ENCODE data around the gene SAMD4A.

- no peak for TF ChIP-seq CTCF (IDR thresholded peaks at IDR 0.05)
- TF ChIP-seq EP300 (IDR thresholded peaks at IDR 0.05), result no peak
Measured at GRCh38 chr14:54593860-54594259, 26.9 kb downstream of the SAMD4A start.

Measured in tibial nerve (tissue), 4 donors.